Body of pancreas (tissue), 4 donors: ENCODE measurements around the gene MTA3. TPM values are rescaled to one million over a fixed set of nuclear protein-coding genes. Genes with fewer than 3 reads are reported as not detected.

Experiments
- ATAC-seq: fragments of 150-250 bp; one replicate; pipeline ENCODE4 v1.9.1; 2016
- DNase-seq, 4 donors: peaks; one replicate each; pipeline ENCODE4 v3.0.0-alpha.2; 2019
- H3K27ac ChIP-seq, 4 donors: fragments of 200-600 bp; sonication (generic); 1 replicate in 3 of 4; 2 replicates in 1 of 4; pipeline versions ENCODE4 v1.5.1 to v1.6.1; 2016 to 2019; ENCODE audit warnings: mild to moderate bottlenecking in 1 of 4, mixed read lengths in 1 of 4, moderate library complexity in 1 of 4
- H3K27me3 ChIP-seq, 2 donors: fragments of 200-600 bp; sonication (generic); one replicate each; pipeline ENCODE4 v1.6.0; 2016; ENCODE audit warnings: mild to moderate bottlenecking in 1 of 2
- H3K36me3 ChIP-seq, 2 donors: fragments of 200-600 bp; sonication (generic); replicated peaks in 1 of 2; 2 replicates each; pipeline ENCODE4 v1.5.1; 2016; ENCODE audit warnings: low read depth in 2 of 2; ENCODE audit not compliant: insufficient read depth in 1 of 2
- H3K4me1 ChIP-seq: fragments of 200-600 bp; sonication (generic); one replicate; pipeline ENCODE4 v1.6.0; 2016
- H3K4me3 ChIP-seq, 2 donors: fragments of 200-600 bp; sonication (generic); 1 replicate in 1 of 2; 2 replicates in 1 of 2; pipeline ENCODE4 v1.5.1; 2016 to 2019
- H3K9me3 ChIP-seq, 3 donors: fragments of 200-600 bp; sonication (generic); 1 replicate in 2 of 3; 2 replicates in 1 of 3; pipeline ENCODE4 v1.5.1; 2016
- CTCF ChIP-seq, 7 experiments: fragments of 450-650 bp in 4 of 7; fragments of 200-600 bp in 3 of 7; sonication (generic) in 3 of 7; IDR thresholded peaks; one replicate each; pipeline ENCODE4 v1.5.1; 2016 to 2019; ENCODE audit warnings: antibody characterized with exemption in 7 of 7
- POLR2A ChIP-seq, 3 donors: fragments of 450-650 bp; IDR thresholded peaks; one replicate each; pipeline ENCODE4 v1.6.1; 2016; ENCODE audit warnings: antibody characterized with exemption in 3 of 3, mild to moderate bottlenecking in 2 of 3
- WGBS, 2 donors: methylation state at CpG; one replicate each; pipeline ENCODE4 v1.1.5; 2017; 5-methylcytosine and 5-hydroxymethylcytosine counted together
- intact Hi-C: fragments of 100-400 bp; cut with DNase I; formaldehyde crosslinking; loops from one replicate; pipeline ENCODE4 v1.15.1; 2023
- total RNA-seq, 2 donors: library from RNA; depleted of rRNA; stranded (reverse); fragments of >200 nt; gene quantifications; one replicate each; pipeline ENCODE4 v1.1.0, GENCODE V29; 2016

Gene MTA3
- total RNA-seq, 2 donors from 2014 or later, result 23.1 to 31.1 TPM

GRCh38 chr2:42775810-42776209 lies 207.4 kb downstream of the MTA3 start:
- Histone ChIP-seq H3K9me3 (no peaks in the 10 kb centered on the region), H3K4me1 (no peaks in the 10 kb centered on the region), H3K36me3 (no peaks in the 10 kb centered on the region), H3K27ac (no peak overlapping the region), H3K27me3 (no peaks in the 10 kb centered on the region), H3K4me3 (no peak overlapping the region)
- intact Hi-C loops, result no loop called here
- WGBS, 2 donors, result 75 to 78% methylated on average over 3 of the region's 3 CpGs
- no peak for ATAC-seq
- DNase-seq, result no peak
- TF ChIP-seq CTCF (IDR thresholded peaks at IDR 0.05) (no peak), POLR2A (IDR thresholded peaks at IDR 0.05) (no peak)

GRCh38 chr2:42777883-42778805 lies 209.7 kb downstream of the MTA3 start:
- intact Hi-C loops, result no loop called here
- ATAC-seq (no peak), DNase-seq (no peak)
- WGBS, 2 donors, result 94% methylated on average over 3 of the region's 3 CpGs
- no peaks in the 10 kb centered on the region for H3K9me3 ChIP-seq
- no peaks in the 10 kb centered on the region for H3K4me1 ChIP-seq
- no peak for TF ChIP-seq CTCF (IDR thresholded peaks at IDR 0.05)
- TF ChIP-seq POLR2A (IDR thresholded peaks at IDR 0.05), result no peak
- no peak overlapping the region for H3K27ac ChIP-seq
- H3K36me3 ChIP-seq, result no peaks in the 10 kb centered on the region
- H3K27me3 ChIP-seq, result no peaks in the 10 kb centered on the region
- H3K4me3 ChIP-seq, result no peak overlapping the region

DNA sequence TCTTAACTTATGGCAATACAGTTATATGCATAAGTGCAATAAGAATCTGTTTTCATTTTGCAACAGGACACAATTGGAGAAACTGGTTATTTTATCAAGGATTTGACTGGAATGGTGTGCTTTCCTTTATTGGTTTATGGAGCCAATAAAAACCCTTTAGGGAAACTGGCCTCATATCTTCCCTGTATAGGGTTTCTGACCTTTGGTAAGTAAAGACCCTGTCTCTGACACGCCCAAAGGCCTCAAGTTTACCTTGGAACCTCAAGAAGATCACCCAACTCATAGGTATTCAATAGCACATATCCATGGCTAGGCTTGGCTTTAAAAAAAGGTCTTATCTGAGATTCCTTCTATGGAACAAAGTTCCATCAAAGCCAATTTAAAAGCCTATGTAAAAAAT lies 212.7 kb downstream of the MTA3 start:
- 90 to 95% methylated on average over 1 of the region's 1 CpG for WGBS, 2 donors

DNA sequence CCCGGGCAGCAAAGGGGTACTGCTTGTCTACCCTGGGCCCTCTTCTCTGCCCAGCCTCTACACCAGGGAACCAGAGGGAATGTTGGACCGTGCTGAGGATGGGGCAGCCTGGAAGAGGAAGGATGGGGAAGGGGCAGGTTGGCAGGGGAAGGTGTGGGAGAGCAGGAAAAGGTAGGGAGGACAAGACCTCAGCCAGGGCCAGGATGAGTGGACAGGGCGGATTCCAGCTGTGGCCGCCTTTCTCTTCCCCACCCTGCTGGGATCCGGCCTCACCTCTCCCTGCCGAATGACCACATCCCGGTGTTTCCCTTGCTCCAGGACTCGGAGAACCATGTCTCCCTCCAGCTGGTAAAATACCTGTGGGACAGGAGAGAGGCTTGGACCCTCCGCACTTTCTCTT lies 215.1 kb downstream of the MTA3 start:
- Histone ChIP-seq H3K9me3 (no peaks in the 10 kb centered on the region), H3K4me3 (no peak overlapping the region), H3K27ac (no peak overlapping the region), H3K27me3 (no peaks in the 10 kb centered on the region), H3K36me3 (no peaks in the 10 kb centered on the region), H3K4me1 (peaks cover 11% of the 10 kb centered on the region)
- intact Hi-C loops, result no loop called here
- no peak for ATAC-seq
- TF ChIP-seq CTCF (IDR thresholded peaks at IDR 0.05), result no peak
- TF ChIP-seq POLR2A (IDR thresholded peaks at IDR 0.05), result no peak
- 84 to 94% methylated on average over 8 to 9 of the region's 9 CpGs for WGBS, 2 donors
- no peak for DNase-seq

More for the DNA sequence above, 212.7 kb downstream of the MTA3 start:
- H3K36me3 ChIP-seq, result no peaks in the 10 kb centered on the region
- ATAC-seq, result no peak
- intact Hi-C loops, result no loop called here
- H3K27ac ChIP-seq, result no peak overlapping the region
- peaks cover 3% of the 10 kb centered on the region for H3K4me1 ChIP-seq
- TF ChIP-seq POLR2A (IDR thresholded peaks at IDR 0.05) (no peak), CTCF (IDR thresholded peaks at IDR 0.05) (no peak)
- no peak overlapping the region for H3K4me3 ChIP-seq
- no peak for DNase-seq
- no peaks in the 10 kb centered on the region for H3K9me3 ChIP-seq
- no peaks in the 10 kb centered on the region for H3K27me3 ChIP-seq
